RKO (cell line): ENCODE data around the gene CCR1.
"Not testable (repeated sequence)": the region's sequence is repeated elsewhere in the genome, so short reads cannot be mapped to it uniquely, and the experiment has no call there.

Source experiments
- DNase-seq: peaks from one replicate; pipeline ENCODE4 v3.0.0-alpha.2; 2016; ENCODE audit warnings: low spot score

Gene CCR1

GRCh38 chr3:46168583-46169345, 39.3 kb downstream of the CCR1 start:
- no peak for DNase-seq

GRCh38 chr3:46163556-46164041, 44.5 kb downstream of the CCR1 start:
- DNase-seq: no peak

GRCh38 chr3:46162975-46163555, 45.0 kb downstream of the CCR1 start:
- no peak for DNase-seq

DNA sequence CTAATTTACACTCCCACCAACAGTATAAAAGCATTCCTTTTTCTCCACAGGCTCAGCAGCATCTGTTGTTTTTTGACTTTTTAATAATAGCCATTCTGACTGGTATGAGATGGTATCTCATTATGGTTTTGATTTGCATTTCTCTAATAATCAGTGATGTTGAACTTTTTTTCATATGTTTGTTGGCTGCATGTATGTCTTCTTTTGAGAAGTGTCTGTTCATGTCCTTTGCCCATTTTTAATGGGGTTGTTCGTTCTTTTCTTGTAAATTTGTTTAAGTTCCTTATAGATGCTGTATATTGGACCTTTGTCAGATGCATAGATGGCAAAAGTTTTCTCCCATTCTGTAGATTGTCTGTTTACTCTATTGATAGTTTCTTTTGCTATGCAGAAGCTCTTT, 50.4 kb downstream of the CCR1 start:
- DNase-seq: not testable (repeated sequence)

DNA sequence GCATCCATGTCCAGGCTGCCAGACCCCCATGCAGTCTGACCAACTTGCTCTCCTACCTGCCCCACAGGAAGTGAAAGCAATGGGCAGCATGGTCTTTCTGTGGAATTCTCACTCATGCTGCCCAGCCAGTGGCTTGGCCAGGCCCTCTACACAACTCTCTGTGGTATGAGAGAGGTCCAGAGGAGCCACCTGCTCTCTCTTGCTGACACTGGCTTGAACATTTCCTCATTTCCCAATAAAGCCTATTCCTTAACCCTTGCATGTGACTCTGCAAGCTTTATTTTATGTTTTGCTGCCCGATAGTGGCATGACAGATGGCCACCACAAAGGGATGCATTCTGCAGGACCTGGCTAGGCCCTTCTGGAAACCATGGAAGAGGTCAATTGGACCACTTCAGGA, 53.8 kb downstream of the CCR1 start:
- DNase-seq: no peak
